HEK293 (cell line): Measurements from ENCODE around the gene CORO7.

Experiments used
- BCL11B ChIP-seq: fragments of 450-650 bp; formaldehyde crosslinking; IDR thresholded peaks from 2 replicates; pipeline ENCODE4 v1.5.1; 2016; ENCODE audit warnings: low read depth, missing biosample characterization, missing genetic modification characterization
- HOXD13 ChIP-seq: sonication (generic); formaldehyde crosslinking; IDR thresholded peaks from 2 replicates; pipeline ENCODE4 v1.8.0; 2022; ENCODE audit warnings: missing genetic modification reagents, borderline replicate concordance
- KLF8 ChIP-seq: fragments of 450-650 bp; formaldehyde crosslinking; IDR thresholded peaks from 2 replicates; pipeline ENCODE4 v1.5.1; 2016; ENCODE audit warnings: missing biosample characterization, missing genetic modification characterization
- MZF1 ChIP-seq: fragments of 450-650 bp; formaldehyde crosslinking; IDR thresholded peaks from 2 replicates; pipeline ENCODE4 v1.5.1; 2017; ENCODE audit warnings: missing biosample characterization, missing genetic modification characterization, borderline replicate concordance
- REPIN1 ChIP-seq: fragments of 450-650 bp; formaldehyde crosslinking; IDR thresholded peaks from 2 replicates; pipeline ENCODE4 v1.5.1; 2017; ENCODE audit warnings: missing biosample characterization, missing genetic modification characterization, low read depth
- ZBTB48 ChIP-seq: fragments of 450-650 bp; formaldehyde crosslinking; IDR thresholded peaks from 2 replicates; pipeline ENCODE4 v1.5.1; 2016; ENCODE audit warnings: missing biosample characterization, missing genetic modification characterization
- ZEB2 ChIP-seq: fragments of 450-650 bp; formaldehyde crosslinking; IDR thresholded peaks from 2 replicates; pipeline ENCODE4 v1.5.1; 2016; ENCODE audit warnings: missing biosample characterization, missing genetic modification characterization
- ZFHX2 ChIP-seq: fragments of 450-650 bp; formaldehyde crosslinking; conservative IDR thresholded peaks from 2 replicates; pipeline ENCODE4 v1.5.1; 2016; ENCODE audit warnings: missing biosample characterization, missing genetic modification characterization
- ZFP3 ChIP-seq: fragments of 450-650 bp; formaldehyde crosslinking; IDR thresholded peaks from 2 replicates; pipeline ENCODE4 v1.5.1; 2016; ENCODE audit warnings: low read depth, missing biosample characterization, missing genetic modification characterization
- ZNF132 ChIP-seq: fragments of 450-650 bp; formaldehyde crosslinking; IDR thresholded peaks from 2 replicates; pipeline ENCODE4 v1.5.1; 2017; ENCODE audit warnings: missing biosample characterization, missing genetic modification characterization, borderline replicate concordance
- ZNF155 ChIP-seq: fragments of 450-650 bp; formaldehyde crosslinking; IDR thresholded peaks from 2 replicates; pipeline ENCODE4 v1.5.1; 2016; ENCODE audit warnings: missing biosample characterization, missing genetic modification characterization
- ZNF175 ChIP-seq: fragments of 450-650 bp; formaldehyde crosslinking; IDR thresholded peaks from 2 replicates; pipeline ENCODE4 v1.5.1; 2016; ENCODE audit warnings: missing biosample characterization, missing genetic modification characterization
- ZNF19 ChIP-seq: fragments of 450-650 bp; formaldehyde crosslinking; IDR thresholded peaks from 2 replicates; pipeline ENCODE4; 2016; ENCODE audit warnings: missing biosample characterization, missing genetic modification characterization, low read depth
- ZNF214 ChIP-seq: fragments of 450-650 bp; formaldehyde crosslinking; IDR thresholded peaks from 2 replicates; pipeline ENCODE4 v1.5.1; 2017; ENCODE audit warnings: missing biosample characterization, mild to moderate bottlenecking, missing genetic modification characterization, borderline replicate concordance
- ZNF239 ChIP-seq: fragments of 450-650 bp; formaldehyde crosslinking; IDR thresholded peaks from 2 replicates; pipeline ENCODE4 v1.5.1; 2016; ENCODE audit warnings: missing biosample characterization, missing genetic modification characterization
- ZNF24 ChIP-seq: fragments of 450-650 bp; formaldehyde crosslinking; IDR thresholded peaks from 2 replicates; pipeline ENCODE4 v1.5.1; 2016; ENCODE audit warnings: missing biosample characterization, missing genetic modification characterization
- ZNF335 ChIP-seq: fragments of 450-650 bp; formaldehyde crosslinking; conservative IDR thresholded peaks from 2 replicates; pipeline ENCODE4 v1.5.1; 2016; ENCODE audit warnings: missing biosample characterization, missing genetic modification characterization
- ZNF341 ChIP-seq: fragments of 450-650 bp; formaldehyde crosslinking; IDR thresholded peaks from 2 replicates; pipeline ENCODE4; 2016; ENCODE audit warnings: low read depth, missing biosample characterization, missing genetic modification characterization
- ZNF394 ChIP-seq: fragments of 450-650 bp; formaldehyde crosslinking; IDR thresholded peaks from 2 replicates; pipeline ENCODE4 v1.5.1; 2016; ENCODE audit warnings: missing biosample characterization, missing genetic modification characterization, mild to moderate bottlenecking, moderate library complexity, borderline replicate concordance
- ZNF404 ChIP-seq: fragments of 450-650 bp; formaldehyde crosslinking; IDR thresholded peaks from 2 replicates; pipeline ENCODE4 v1.5.1; 2017; ENCODE audit warnings: missing biosample characterization, missing genetic modification characterization
- ZNF423 ChIP-seq: fragments of 450-650 bp; formaldehyde crosslinking; IDR thresholded peaks from 2 replicates; pipeline ENCODE4 v1.5.1; 2016; ENCODE audit warnings: missing biosample characterization, missing genetic modification characterization
- ZNF600 ChIP-seq: fragments of 450-650 bp; formaldehyde crosslinking; IDR thresholded peaks from 2 replicates; pipeline ENCODE4 v1.5.1; 2016; ENCODE audit warnings: missing biosample characterization, missing genetic modification characterization
- ZNF626 ChIP-seq: fragments of 450-650 bp; sonication (Bioruptor Pico); formaldehyde crosslinking; IDR thresholded peaks from 2 replicates; pipeline ENCODE4 v1.5.1; 2018; ENCODE audit warnings: missing biosample characterization, missing genetic modification characterization, inconsistent platforms
- ZNF654 ChIP-seq: fragments of 450-650 bp; formaldehyde crosslinking; IDR thresholded peaks from 2 replicates; pipeline ENCODE4 v1.5.1; 2016; ENCODE audit warnings: low read depth, missing biosample characterization, missing genetic modification characterization
- ZSCAN30 ChIP-seq: fragments of 450-650 bp; IDR thresholded peaks from 2 replicates; pipeline ENCODE4 v1.5.1; 2018; ENCODE audit warnings: missing biosample characterization, mild to moderate bottlenecking, missing genetic modification characterization, moderate library complexity
- TF ChIP-seq, protein P1 (sequence below): fragments of 450-650 bp; formaldehyde crosslinking; IDR thresholded peaks from 2 replicates; pipeline ENCODE4 v1.5.1; 2016; ENCODE audit warnings: missing biosample characterization, missing genetic modification characterization
- TF ChIP-seq, protein P2 (sequence below): fragments of 450-650 bp; formaldehyde crosslinking; IDR thresholded peaks from 2 replicates; pipeline ENCODE4 v1.5.1; 2016; ENCODE audit warnings: missing biosample characterization, missing genetic modification characterization
- TF ChIP-seq, protein P3 (sequence below): fragments of 450-650 bp; formaldehyde crosslinking; IDR thresholded peaks from 2 replicates; pipeline ENCODE4 v1.5.1; 2017; ENCODE audit warnings: missing biosample characterization, missing genetic modification characterization
- TF ChIP-seq, protein P4 (sequence below): fragments of 450-650 bp; formaldehyde crosslinking; IDR thresholded peaks from 2 replicates; pipeline ENCODE4 v1.5.0; 2017; ENCODE audit warnings: missing biosample characterization, missing genetic modification characterization, borderline replicate concordance
- TF ChIP-seq, protein P5 (sequence below): fragments of 450-650 bp; formaldehyde crosslinking; IDR thresholded peaks from 2 replicates; pipeline ENCODE4 v1.5.1; 2017; ENCODE audit warnings: missing biosample characterization, mild to moderate bottlenecking, missing genetic modification characterization, moderate library complexity

Gene CORO7

DNA sequence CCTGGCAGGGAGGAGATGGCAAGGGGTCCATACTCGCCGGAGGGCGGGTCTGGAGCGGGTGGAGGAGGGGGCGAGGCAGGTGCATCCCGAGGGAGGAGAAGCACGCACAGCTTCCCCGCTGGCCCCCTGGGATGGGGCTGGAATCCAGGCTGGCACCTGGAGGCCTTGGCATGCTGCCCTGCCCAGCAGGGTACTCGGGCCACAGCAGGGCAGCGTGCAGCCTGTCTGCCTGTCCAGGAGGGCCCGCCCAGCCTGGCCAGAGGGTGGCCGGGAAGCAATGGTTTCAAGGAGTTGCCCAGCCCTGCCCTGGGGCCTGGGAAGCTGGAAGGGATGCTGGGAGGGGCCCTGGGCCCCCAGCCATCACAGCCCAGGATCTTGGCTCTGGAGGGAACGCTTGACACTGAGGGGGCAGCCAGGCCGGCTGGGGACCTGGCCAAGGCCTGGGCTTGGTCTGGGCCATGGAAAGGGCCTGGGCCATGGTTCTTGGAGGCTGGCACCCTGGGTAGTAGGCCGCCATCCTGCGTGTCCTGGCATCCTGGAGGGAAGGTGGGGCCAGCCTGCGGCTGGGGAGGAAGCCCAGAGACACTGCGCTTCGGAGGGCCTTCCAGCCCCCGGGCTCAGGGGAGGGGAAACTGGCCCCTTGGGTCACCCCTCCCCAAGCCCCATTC, 99.4 kb downstream of the CORO7 start (continued):
- TF ChIP-seq ZNF132 (no peak), ZNF600 (peak; percentile 90), BCL11B (tag by site-specific recombination) (no peak; the same call in 1 of the 2 replicates), ZSCAN30 (tag by site-specific recombination) (no peak), ZNF654 (no peak), ZNF175 (tag by site-specific recombination) (no peak), ZNF335 (tag by site-specific recombination) (no peak), ZNF19 (tag by site-specific recombination) (no peak), ZFHX2 (no peak), ZNF404 (tag by site-specific recombination) (no peak), ZNF214 (tag by site-specific recombination) (no peak), ZNF24 (no peak), ZFP3 (tag by site-specific recombination) (no peak), ZBTB48 (tag by site-specific recombination) (no peak; the same call in 1 of the 2 replicates), ZNF239 (tag by site-specific recombination) (no peak), ZNF394 (tag by site-specific recombination) (peak; percentile 64; the same call in 1 of the 2 replicates), MZF1 (tag by site-specific recombination) (no peak), ZNF341 (no peak), HOXD13 (CRISPR knock-in tag) (no peak), KLF8 (tag by site-specific recombination) (peak; percentile 41; the same call in 1 of the 2 replicates), ZEB2 (tag by site-specific recombination) (peak; percentile 72; the same call in 1 of the 2 replicates), ZNF626 (tag by site-specific recombination) (no peak), ZNF155 (no peak), ZNF423 (peak; percentile 86; the same call in 1 of the 2 replicates), REPIN1 (no peak)
- TF ChIP-seq, protein P1, sequence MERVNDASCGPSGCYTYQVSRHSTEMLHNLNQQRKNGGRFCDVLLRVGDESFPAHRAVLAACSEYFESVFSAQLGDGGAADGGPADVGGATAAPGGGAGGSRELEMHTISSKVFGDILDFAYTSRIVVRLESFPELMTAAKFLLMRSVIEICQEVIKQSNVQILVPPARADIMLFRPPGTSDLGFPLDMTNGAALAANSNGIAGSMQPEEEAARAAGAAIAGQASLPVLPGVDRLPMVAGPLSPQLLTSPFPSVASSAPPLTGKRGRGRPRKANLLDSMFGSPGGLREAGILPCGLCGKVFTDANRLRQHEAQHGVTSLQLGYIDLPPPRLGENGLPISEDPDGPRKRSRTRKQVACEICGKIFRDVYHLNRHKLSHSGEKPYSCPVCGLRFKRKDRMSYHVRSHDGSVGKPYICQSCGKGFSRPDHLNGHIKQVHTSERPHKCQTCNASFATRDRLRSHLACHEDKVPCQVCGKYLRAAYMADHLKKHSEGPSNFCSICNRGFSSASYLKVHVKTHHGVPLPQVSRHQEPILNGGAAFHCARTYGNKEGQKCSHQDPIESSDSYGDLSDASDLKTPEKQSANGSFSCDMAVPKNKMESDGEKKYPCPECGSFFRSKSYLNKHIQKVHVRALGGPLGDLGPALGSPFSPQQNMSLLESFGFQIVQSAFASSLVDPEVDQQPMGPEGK (tag by site-specific recombination) = peak; percentile 80
- TF ChIP-seq, protein P2, sequence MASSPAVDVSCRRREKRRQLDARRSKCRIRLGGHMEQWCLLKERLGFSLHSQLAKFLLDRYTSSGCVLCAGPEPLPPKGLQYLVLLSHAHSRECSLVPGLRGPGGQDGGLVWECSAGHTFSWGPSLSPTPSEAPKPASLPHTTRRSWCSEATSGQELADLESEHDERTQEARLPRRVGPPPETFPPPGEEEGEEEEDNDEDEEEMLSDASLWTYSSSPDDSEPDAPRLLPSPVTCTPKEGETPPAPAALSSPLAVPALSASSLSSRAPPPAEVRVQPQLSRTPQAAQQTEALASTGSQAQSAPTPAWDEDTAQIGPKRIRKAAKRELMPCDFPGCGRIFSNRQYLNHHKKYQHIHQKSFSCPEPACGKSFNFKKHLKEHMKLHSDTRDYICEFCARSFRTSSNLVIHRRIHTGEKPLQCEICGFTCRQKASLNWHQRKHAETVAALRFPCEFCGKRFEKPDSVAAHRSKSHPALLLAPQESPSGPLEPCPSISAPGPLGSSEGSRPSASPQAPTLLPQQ (tag by site-specific recombination) = 0 out of 2 replicates have a peak, but pooled peaks have one; percentile 65
- TF ChIP-seq, protein P3, sequence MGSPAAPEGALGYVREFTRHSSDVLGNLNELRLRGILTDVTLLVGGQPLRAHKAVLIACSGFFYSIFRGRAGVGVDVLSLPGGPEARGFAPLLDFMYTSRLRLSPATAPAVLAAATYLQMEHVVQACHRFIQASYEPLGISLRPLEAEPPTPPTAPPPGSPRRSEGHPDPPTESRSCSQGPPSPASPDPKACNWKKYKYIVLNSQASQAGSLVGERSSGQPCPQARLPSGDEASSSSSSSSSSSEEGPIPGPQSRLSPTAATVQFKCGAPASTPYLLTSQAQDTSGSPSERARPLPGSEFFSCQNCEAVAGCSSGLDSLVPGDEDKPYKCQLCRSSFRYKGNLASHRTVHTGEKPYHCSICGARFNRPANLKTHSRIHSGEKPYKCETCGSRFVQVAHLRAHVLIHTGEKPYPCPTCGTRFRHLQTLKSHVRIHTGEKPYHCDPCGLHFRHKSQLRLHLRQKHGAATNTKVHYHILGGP (tag by site-specific recombination) = no peak
- TF ChIP-seq, protein P4, sequence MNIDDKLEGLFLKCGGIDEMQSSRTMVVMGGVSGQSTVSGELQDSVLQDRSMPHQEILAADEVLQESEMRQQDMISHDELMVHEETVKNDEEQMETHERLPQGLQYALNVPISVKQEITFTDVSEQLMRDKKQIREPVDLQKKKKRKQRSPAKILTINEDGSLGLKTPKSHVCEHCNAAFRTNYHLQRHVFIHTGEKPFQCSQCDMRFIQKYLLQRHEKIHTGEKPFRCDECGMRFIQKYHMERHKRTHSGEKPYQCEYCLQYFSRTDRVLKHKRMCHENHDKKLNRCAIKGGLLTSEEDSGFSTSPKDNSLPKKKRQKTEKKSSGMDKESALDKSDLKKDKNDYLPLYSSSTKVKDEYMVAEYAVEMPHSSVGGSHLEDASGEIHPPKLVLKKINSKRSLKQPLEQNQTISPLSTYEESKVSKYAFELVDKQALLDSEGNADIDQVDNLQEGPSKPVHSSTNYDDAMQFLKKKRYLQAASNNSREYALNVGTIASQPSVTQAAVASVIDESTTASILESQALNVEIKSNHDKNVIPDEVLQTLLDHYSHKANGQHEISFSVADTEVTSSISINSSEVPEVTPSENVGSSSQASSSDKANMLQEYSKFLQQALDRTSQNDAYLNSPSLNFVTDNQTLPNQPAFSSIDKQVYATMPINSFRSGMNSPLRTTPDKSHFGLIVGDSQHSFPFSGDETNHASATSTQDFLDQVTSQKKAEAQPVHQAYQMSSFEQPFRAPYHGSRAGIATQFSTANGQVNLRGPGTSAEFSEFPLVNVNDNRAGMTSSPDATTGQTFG = no peak
- TF ChIP-seq, protein P5, sequence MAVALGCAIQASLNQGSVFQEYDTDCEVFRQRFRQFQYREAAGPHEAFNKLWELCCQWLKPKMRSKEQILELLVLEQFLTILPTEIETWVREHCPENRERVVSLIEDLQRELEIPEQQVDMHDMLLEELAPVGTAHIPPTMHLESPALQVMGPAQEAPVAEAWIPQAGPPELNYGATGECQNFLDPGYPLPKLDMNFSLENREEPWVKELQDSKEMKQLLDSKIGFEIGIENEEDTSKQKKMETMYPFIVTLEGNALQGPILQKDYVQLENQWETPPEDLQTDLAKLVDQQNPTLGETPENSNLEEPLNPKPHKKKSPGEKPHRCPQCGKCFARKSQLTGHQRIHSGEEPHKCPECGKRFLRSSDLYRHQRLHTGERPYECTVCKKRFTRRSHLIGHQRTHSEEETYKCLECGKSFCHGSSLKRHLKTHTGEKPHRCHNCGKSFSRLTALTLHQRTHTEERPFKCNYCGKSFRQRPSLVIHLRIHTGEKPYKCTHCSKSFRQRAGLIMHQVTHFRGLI (tag by site-specific recombination) = no peak
